AG10803 (cell line): Measurements from ENCODE around the gene PAOX.

Source experiments
- DNase-seq: peaks from one replicate; pipeline ENCODE4 v3.0.0; 2010; ENCODE audit warnings: low read depth
- H3K4me3 ChIP-seq: 2 replicates; pipeline ENCODE4 v1.5.1; 2011; ENCODE audit warnings: mild to moderate bottlenecking, low read length, control low read depth
- CTCF ChIP-seq: conservative IDR thresholded peaks from 2 replicates; pipeline ENCODE4 v1.5.1; 2011; ENCODE audit warnings: mild to moderate bottlenecking, low read length, control low read depth, inconsistent platforms

The PAOX gene

GRCh38 chr10:133359972-133360610 lies 19.0 kb upstream of the PAOX start:
- DNase-seq: no peak
- no peak for TF ChIP-seq CTCF
- H3K4me3 ChIP-seq: no peak overlapping the region

- H3K4me3 ChIP-seq: no peak overlapping the region
- DNase-seq: no peak
- TF ChIP-seq CTCF: no peak
Measured at GRCh38 chr10:133361227-133361626, 17.8 kb upstream of the PAOX start.

GRCh38 chr10:133361773-133362441 lies 17.2 kb upstream of the PAOX start:
- no peak overlapping the region for H3K4me3 ChIP-seq
- no peak for DNase-seq
- no peak for TF ChIP-seq CTCF

GRCh38 chr10:133362846-133363245 lies 16.2 kb upstream of the PAOX start:
- DNase-seq: no peak
- no peak for TF ChIP-seq CTCF
- no peak overlapping the region for H3K4me3 ChIP-seq

- no peak for DNase-seq
- H3K4me3 ChIP-seq: no peak overlapping the region
Measured at GRCh38 chr10:133364645-133365431, 14.2 kb upstream of the PAOX start.

GRCh38 chr10:133365461-133366129 lies 13.5 kb upstream of the PAOX start:
- no peak for TF ChIP-seq CTCF
- no peak for DNase-seq
- H3K4me3 ChIP-seq: no peak overlapping the region

More at GRCh38 chr10:133364645-133365431, 14.2 kb upstream of the PAOX start:
- TF ChIP-seq CTCF: no peak
